Measurements from ENCODE around the gene PTPRR. TPM values are rescaled to one million over a fixed set of nuclear protein-coding genes. Genes with fewer than 3 reads are reported as not detected.

The PTPRR gene
- total and polyA plus RNA-seq, 2 of the 4 experiments (the other 2 are of a cell fraction) = 0.18 to 0.21 TPM

DNA sequence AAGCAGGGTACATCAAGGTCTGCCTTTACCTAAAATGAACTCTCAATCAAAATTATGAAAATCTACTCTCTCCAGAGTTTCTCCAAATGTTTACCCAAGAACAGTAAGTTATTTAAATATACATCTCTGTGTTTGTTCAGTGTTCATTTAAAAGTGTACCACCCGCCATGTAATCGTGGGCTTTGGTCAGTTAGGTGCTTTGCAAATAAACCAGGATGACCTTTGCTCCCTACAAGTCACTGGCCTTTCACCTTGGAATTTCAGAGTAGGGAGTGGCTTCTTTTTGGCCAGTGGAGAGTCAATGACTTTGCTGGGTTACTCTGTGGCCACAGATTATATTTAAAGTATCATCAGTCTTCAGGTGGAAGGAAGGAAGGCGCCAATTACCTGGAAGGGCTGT is 208.7 kb downstream of the PTPRR start:
- H3K9me3 ChIP-seq (ENCODE audit: control insufficient read depth, insufficient read depth, low read length) = no peaks in the 10 kb centered on the region
- no peaks in the 10 kb centered on the region for H4K20me1 ChIP-seq (ENCODE audit: insufficient read depth, low read length)
- DNase-seq (no peak), ATAC-seq (ENCODE audit: low read depth) (no peak)
- H3K4ac ChIP-seq (ENCODE audit: low read depth, low read length) = no peak overlapping the region
- H3K18ac ChIP-seq (ENCODE audit: low read depth, low read length) = no peak overlapping the region
- no peak overlapping the region for H2AK5ac ChIP-seq (ENCODE audit: low read depth, low read length)
- WGBS, 2 experiments (ENCODE audit: extremely low coverage in 2 of 2, insufficient read length in 1 of 2) = no CpG with 5 or more reads among the region's 3 CpGs
- no peaks in the 10 kb centered on the region for H3K27me3 ChIP-seq (ENCODE audit: control insufficient read depth, insufficient read depth, low read length)
- H3K56ac ChIP-seq (ENCODE audit: extremely low read depth, insufficient read depth, low read length) = no peak overlapping the region
- in situ Hi-C loops (cut with MboI; ENCODE audit: low sequenced_read_pairs) (no loop called here), dilution Hi-C loops (cut with HindIII; ENCODE audit: low sequenced_read_pairs, unreplicated experiment) (no loop called here), intact Hi-C loops (cut with micrococcal nuclease) (no loop called here)
- no peak overlapping the region for H2BK5ac ChIP-seq (ENCODE audit: low read depth, low read length, poor library complexity, severe bottlenecking)
- no peak overlapping the region for H3K4me3 ChIP-seq (ENCODE audit: insufficient read depth, low read depth, low read length)
- no peak overlapping the region for H3K9ac ChIP-seq (ENCODE audit: low read depth, low read length)
- no peaks in the 10 kb centered on the region for H3K79me1 ChIP-seq (ENCODE audit: low read depth in 1 of 2, low read length in 2 of 2)
- no peaks in the 10 kb centered on the region for H3K36me3 ChIP-seq (ENCODE audit: control insufficient read depth, insufficient read depth, low read length)
- no peak overlapping the region for H2BK120ac ChIP-seq (ENCODE audit: low read depth, low read length)
- no peak overlapping the region for H2AFZ ChIP-seq (replicated peaks; ENCODE audit: low read length, poor library complexity)
- CTCF ChIA-PET = no interaction called here
- no TSS peak for BruUV-seq (replicated peaks)
- no peak overlapping the region for H3K14ac ChIP-seq (replicated peaks; ENCODE audit: low read depth, low read length)
- H3K9me1 ChIP-seq (ENCODE audit: insufficient read depth, low read length) = no peaks in the 10 kb centered on the region
- no peak overlapping the region for H4K8ac ChIP-seq (ENCODE audit: low read depth in 2 of 2, low read length in 2 of 2)
- H3K23ac ChIP-seq (ENCODE audit: low read depth, low read length) = no peak overlapping the region
- POLR2A ChIA-PET (ENCODE audit: unreplicated experiment) = no interaction called here
- no peak overlapping the region for H2AK9ac ChIP-seq (replicated peaks; ENCODE audit: low read depth, low read length, poor library complexity)
- H3K4me2 ChIP-seq (ENCODE audit: low read depth, low read length) = no peak overlapping the region
- no peak overlapping the region for H4K5ac ChIP-seq (ENCODE audit: low read depth, low read length)
- no peak overlapping the region for H3K27ac ChIP-seq (ENCODE audit: insufficient read depth, low read length)
- no peak overlapping the region for H2BK20ac ChIP-seq (ENCODE audit: low read depth, low read length)
- TF ChIP-seq FOS (IDR thresholded peaks at IDR 0.05; ENCODE audit: low read depth, low read length) (no peak), POLR2A (IDR thresholded peaks at IDR 0.05; ENCODE audit: low read depth, low read length) (no peak), RFX5 (IDR thresholded peaks at IDR 0.05; ENCODE audit: low read depth, low read length) (no peak), NFE2L2 (IDR thresholded peaks at IDR 0.05; ENCODE audit: low read depth, low read length) (no peak), CTCF (conservative IDR thresholded peaks at IDR 0.05; ENCODE audit: low read depth, low read length) (no peak), MXI1 (IDR thresholded peaks at IDR 0.05; ENCODE audit: borderline replicate concordance, low read depth, low read length) (no peak), CHD1 (IDR thresholded peaks at IDR 0.05; ENCODE audit: low read depth, low read length) (no peak), CEBPB (IDR thresholded peaks at IDR 0.05; ENCODE audit: low read depth, low read length) (no peak), ELK1 (IDR thresholded peaks at IDR 0.05; ENCODE audit: borderline replicate concordance, low read depth, low read length) (no peak), SMC3 (IDR thresholded peaks at IDR 0.05; ENCODE audit: low read depth, low read length) (no peak), RAD21 (IDR thresholded peaks at IDR 0.05; ENCODE audit: low read length) (no peak), MAZ (IDR thresholded peaks at IDR 0.05; ENCODE audit: borderline replicate concordance, low read depth, low read length) (no peak), BHLHE40 (IDR thresholded peaks at IDR 0.05; ENCODE audit: low read depth, low read length) (no peak), USF2 (IDR thresholded peaks at IDR 0.05; ENCODE audit: low read depth, low read length) (no peak)
- H3K4me1 ChIP-seq (ENCODE audit: control insufficient read depth, insufficient read depth, low read length) = no peaks in the 10 kb centered on the region
- no peak overlapping the region for H2BK15ac ChIP-seq (ENCODE audit: low read depth, low read length)
- no peak overlapping the region for H4K91ac ChIP-seq (ENCODE audit: insufficient read depth, low read depth, low read length)

Measured in IMR-90 (cell line).